GM18505 (cell line): ENCODE measurements around the gene CR1L.
"Not testable (repeated sequence)": the region's sequence is repeated elsewhere in the genome, so short reads cannot be mapped to it uniquely, and the experiment has no call there.

Experiments
- ATAC-seq: cut with Tn5 transposase; IDR thresholded peaks from one replicate; pipeline ENCODE4 v1.9.1; 2021; ENCODE audit not compliant: unreplicated experiment
- POLR2A ChIP-seq: IDR thresholded peaks from 4 replicates; pipeline ENCODE4 v1.6.1; 2011; ENCODE audit warnings: borderline replicate concordance; ENCODE audit not compliant: insufficient read depth, insufficient read length; ENCODE audit errors: extremely low read depth

Gene CR1L

GRCh38 chr1:207702317-207702716 is 57.4 kb downstream of the CR1L start:
- TF ChIP-seq POLR2A, result no peak
- no peak for ATAC-seq

DNA sequence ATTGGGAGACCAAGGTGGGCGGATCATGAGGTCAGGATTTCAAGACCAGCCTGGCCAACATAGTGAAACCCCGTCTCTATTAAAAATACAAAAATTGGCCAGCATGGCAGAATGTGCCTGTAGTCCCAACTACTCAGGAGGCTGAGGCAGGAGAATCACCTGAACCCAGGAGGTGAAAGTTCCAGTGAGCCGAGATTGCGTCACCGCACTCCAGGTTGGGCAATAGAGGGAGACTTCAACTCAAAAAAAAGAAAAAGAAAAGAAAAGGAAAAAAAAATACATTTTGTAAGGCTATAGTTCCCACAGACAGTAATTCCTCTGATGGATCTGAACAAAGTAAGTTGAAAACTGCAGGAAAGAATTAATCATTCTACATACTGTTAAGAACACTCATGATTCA is 58.8 kb downstream of the CR1L start:
- TF ChIP-seq POLR2A, result no peak
- no peak for ATAC-seq

- not testable (repeated sequence) for ATAC-seq
These were observed 63.1 kb downstream of the CR1L start for GRCh38 chr1:207708004-207708403.

GRCh38 chr1:207711285-207711684 is 66.4 kb downstream of the CR1L start:
- no peak for ATAC-seq
- no peak for TF ChIP-seq POLR2A

DNA sequence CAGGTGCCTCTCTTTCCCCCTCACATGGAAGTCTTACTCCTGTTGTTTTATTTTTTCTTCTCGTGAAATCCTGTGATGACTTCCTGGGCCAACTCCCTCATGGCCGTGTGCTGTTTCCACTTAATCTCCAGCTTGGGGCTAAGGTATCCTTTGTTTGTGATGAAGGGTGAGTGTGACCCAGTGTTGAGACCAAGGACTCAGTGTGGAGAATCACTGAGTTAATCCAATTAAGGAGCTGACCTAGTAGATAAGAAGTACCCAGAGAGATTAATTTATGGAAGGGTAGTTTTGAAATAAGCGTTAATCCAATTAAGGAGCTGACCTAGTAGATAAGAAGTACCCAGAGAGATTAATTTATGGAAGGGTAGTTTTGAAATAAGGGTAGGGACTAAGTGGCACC is 67.8 kb downstream of the CR1L start:
- ATAC-seq, result not testable (repeated sequence)

DNA sequence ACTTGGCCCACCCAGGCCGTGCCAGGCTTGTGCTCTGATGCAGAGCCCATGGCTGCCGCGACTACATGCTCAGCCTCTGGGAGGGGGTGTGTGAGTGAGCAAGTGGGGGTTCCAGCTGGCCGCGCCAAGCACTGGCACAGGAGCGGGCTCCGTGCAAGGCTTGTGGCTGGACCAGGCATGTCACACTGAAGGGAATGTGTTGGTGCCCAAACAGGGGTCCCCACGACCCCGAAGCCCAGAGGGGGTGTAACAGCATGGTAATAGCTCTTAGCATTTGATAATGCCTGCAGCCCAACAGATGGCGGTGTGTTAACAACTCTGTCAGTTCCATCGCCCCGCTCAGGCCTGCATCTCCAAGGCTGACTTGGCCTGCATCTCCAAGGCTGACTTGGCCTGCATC is 68.6 kb downstream of the CR1L start:
- no peak for TF ChIP-seq POLR2A
- no peak for ATAC-seq

DNA sequence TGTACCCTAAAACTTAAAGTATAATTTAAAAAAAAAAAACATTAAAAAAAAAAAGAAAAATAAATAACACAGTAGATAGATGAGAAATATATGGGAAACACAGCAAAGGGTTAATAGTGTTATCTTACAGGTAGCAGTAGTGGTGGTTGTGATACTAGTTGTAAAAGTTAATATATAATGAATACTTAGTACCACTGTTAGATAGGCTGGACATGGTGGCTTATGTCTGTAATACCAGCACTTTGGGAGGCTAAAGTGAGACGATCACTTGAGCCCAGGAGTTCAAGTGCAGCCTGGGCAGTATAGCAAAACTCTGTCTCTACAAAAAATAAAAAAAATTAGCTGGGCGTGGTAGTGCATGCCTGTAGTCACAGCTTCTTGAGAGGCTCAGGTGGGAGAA is 74.3 kb downstream of the CR1L start:
- ATAC-seq, result no peak

GRCh38 chr1:207728200-207728858 is 83.4 kb downstream of the CR1L start:
- not testable (repeated sequence) for ATAC-seq

More for the DNA sequence above, 74.3 kb downstream of the CR1L start:
- no peak for TF ChIP-seq POLR2A

DNA sequence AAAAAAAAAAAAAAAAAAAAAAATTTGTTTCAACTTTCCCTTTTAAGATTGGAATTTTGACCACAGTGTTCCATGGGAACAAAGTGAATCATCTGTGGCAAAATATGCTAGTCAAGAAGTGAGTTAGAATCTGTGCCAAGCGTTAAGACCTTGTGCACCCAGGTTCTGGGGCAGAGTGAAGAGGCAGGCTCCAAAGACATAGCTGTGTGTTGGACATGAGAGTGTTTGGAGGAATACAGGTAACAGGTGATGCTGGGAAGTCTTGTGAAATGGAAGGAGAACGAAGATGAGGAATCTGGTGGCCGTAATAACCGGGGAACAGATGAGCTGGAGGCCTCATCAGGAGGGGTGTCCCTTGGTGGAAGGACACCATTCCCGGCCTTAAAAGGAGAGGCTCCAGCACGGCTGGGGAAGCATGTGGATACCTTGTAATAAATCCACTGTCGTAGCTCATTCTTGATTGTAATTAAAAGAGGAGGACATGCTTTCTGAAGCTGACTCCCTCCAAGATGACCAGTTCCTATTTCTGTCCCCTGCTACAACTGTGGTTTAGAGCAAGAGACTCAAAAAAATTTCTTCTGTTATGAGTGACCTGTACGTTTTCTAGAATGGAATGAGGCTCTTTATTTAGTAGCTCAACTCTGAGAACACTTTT is 92.7 kb downstream of the CR1L start:
- ATAC-seq, result not testable (repeated sequence)

DNA sequence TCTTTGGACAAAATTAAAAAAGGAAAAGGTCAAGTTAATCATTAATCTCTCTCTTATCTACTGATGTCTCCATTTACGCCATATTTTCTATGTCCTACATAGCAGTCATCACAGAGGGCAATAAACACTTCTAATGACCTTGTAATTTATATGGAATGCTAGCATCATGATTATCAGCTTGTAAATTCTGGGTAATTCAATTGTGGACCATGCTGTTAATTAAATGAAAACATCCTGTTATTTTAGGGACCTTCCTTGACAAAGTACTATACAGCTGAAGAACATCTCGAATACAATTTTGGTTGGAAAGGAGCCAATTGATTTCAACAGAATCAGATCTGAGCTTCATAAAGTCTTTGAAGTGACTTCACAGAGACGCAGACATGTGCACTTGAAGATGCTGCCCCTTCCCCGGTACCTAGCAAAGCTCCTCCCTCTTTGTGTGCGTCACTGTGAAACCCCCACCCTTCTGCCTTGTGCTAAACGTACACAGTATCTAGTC is 93.3 kb downstream of the CR1L start:
- not testable (repeated sequence) for ATAC-seq

GRCh38 chr1:207740207-207740606 is 95.3 kb downstream of the CR1L start:
- ATAC-seq, result no peak
- TF ChIP-seq POLR2A, result no peak

GRCh38 chr1:207742850-207743555 is 98.1 kb downstream of the CR1L start:
- TF ChIP-seq POLR2A, result no peak

GRCh38 chr1:207744000-207744534 is 99.1 kb downstream of the CR1L start:
- ATAC-seq, result no peak
- no peak for TF ChIP-seq POLR2A

More at GRCh38 chr1:207742850-207743555, 98.1 kb downstream of the CR1L start:
- ATAC-seq, result no peak

DNA sequence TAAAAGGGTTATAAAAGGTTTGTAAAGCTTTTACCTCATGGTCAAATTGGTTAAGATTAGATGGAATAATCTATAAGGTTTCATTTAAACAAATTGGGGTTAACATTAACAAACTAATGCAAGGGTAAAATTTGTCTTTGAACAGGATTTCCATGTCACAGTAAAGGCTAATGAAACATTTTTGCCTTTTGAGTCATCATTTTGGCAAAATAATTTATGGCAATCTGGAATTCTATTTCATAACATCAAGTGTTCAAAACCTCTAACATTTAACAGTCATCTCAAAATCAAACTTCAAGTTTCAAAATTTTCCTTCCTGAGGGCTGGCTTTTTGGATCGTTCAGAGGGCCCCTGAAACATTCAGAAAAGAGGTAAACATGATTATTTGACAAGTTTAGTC is 100.4 kb downstream of the CR1L start:
- no peak for ATAC-seq
- TF ChIP-seq POLR2A, result no peak
